ENCODE data around the gene CFAP44. TPM values are rescaled to one million over a fixed set of nuclear protein-coding genes. Genes with fewer than 3 reads are reported as not detected.
A peak's percentile ranks its signal among the peaks of the same experiment; 100 is the strongest.
"Not testable (repeated sequence)": the region's sequence is repeated elsewhere in the genome, so short reads cannot be mapped to it uniquely, and the experiment has no call there.

CFAP44 gene
- 1.5 and 2.1 TPM in 2 replicates for total RNA-seq

- DNase-seq (ENCODE audit: low read depth) = peak; percentile 25
- no peak for TF ChIP-seq CTCF (conservative IDR thresholded peaks at IDR 0.05; ENCODE audit: low read depth, low read length)
- H3K4me3 ChIP-seq (ENCODE audit: low read depth, low read length) = peak within 1 kb of the TSS; percentile 54
These were observed at the start of gene CFAP44 for GRCh38 chr3:113441051-113441770. Gene CFAP44, minus strand, starts transcription at chr3:113441493. Its CDS starts 7,829 bp downstream, at chr3:113433664.

- no peak for TF ChIP-seq CTCF (conservative IDR thresholded peaks at IDR 0.05; ENCODE audit: low read depth, low read length)
- no peak for DNase-seq (ENCODE audit: low read depth)
- no peak overlapping the region for H3K4me3 ChIP-seq (ENCODE audit: low read depth, low read length)
These were observed 43.9 kb upstream of the CFAP44 start for GRCh38 chr3:113485161-113485609.

GRCh38 chr3:113468539-113468938, 27.2 kb upstream of the CFAP44 start:
- H3K4me3 ChIP-seq (ENCODE audit: low read depth, low read length) = no peak overlapping the region
- no peak for TF ChIP-seq CTCF (conservative IDR thresholded peaks at IDR 0.05; ENCODE audit: low read depth, low read length)
- DNase-seq (ENCODE audit: low read depth) = no peak

GRCh38 chr3:113461488-113461887, 20.2 kb upstream of the CFAP44 start:
- no peak for TF ChIP-seq CTCF (conservative IDR thresholded peaks at IDR 0.05; ENCODE audit: low read depth, low read length)
- no peak overlapping the region for H3K4me3 ChIP-seq (ENCODE audit: low read depth, low read length)
- no peak for DNase-seq (ENCODE audit: low read depth)

GRCh38 chr3:113458554-113458953, 17.3 kb upstream of the CFAP44 start:
- not testable (repeated sequence) for H3K4me3 ChIP-seq (ENCODE audit: low read depth, low read length); DNase-seq (ENCODE audit: low read depth)

- DNase-seq (ENCODE audit: low read depth) = no peak
- no peak overlapping the region for H3K4me3 ChIP-seq (ENCODE audit: low read depth, low read length)
- no peak for TF ChIP-seq CTCF (conservative IDR thresholded peaks at IDR 0.05; ENCODE audit: low read depth, low read length)
These were observed 14.2 kb upstream of the CFAP44 start for GRCh38 chr3:113455446-113455845.

GRCh38 chr3:113454630-113455029, 13.3 kb upstream of the CFAP44 start:
- no peak overlapping the region for H3K4me3 ChIP-seq (ENCODE audit: low read depth, low read length)
- no peak for TF ChIP-seq CTCF (conservative IDR thresholded peaks at IDR 0.05; ENCODE audit: low read depth, low read length)
- no peak for DNase-seq (ENCODE audit: low read depth)

Data from epithelial cell of proximal tubule (primary cell).